Fibroblast of the conjunctiva (primary cell): Measurements from ENCODE around the gene TYW1B.
"Not testable (repeated sequence)": the region's sequence is repeated elsewhere in the genome, so short reads cannot be mapped to it uniquely, and the experiment has no call there.

ENCODE experiments used
- DNase-seq: peaks from one replicate; pipeline ENCODE4 v3.0.0-alpha.2; 2010; ENCODE audit warnings: low read depth

Gene TYW1B, protein sequence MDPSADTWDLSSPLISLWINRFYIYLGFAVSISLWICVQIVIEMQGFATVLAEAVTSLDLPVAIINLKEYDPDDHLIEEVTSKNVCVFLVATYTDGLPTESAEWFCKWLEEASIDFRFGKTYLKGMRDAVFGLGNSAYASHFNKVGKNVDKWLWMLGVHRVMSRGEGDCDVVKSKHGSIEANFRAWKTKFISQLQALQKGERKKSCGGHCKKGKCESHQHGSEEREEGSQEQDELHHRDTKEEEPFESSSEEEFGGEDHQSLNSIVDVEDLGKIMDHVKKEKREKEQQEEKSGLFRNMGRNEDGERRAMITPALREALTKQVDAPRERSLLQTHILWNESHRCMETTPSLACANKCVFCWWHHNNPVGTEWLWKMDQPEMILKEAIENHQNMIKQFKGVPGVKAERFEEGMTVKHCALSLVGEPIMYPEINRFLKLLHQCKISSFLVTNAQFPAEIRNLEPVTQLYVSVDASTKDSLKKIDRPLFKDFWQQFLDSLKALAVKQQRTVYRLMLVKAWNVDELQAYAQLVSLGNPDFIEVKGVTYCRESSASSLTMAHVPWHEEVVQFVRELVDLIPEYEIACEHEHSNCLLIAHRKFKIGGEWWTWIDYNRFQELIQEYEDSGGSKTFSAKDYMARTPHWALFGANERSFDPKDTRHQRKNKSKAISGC

DNA sequence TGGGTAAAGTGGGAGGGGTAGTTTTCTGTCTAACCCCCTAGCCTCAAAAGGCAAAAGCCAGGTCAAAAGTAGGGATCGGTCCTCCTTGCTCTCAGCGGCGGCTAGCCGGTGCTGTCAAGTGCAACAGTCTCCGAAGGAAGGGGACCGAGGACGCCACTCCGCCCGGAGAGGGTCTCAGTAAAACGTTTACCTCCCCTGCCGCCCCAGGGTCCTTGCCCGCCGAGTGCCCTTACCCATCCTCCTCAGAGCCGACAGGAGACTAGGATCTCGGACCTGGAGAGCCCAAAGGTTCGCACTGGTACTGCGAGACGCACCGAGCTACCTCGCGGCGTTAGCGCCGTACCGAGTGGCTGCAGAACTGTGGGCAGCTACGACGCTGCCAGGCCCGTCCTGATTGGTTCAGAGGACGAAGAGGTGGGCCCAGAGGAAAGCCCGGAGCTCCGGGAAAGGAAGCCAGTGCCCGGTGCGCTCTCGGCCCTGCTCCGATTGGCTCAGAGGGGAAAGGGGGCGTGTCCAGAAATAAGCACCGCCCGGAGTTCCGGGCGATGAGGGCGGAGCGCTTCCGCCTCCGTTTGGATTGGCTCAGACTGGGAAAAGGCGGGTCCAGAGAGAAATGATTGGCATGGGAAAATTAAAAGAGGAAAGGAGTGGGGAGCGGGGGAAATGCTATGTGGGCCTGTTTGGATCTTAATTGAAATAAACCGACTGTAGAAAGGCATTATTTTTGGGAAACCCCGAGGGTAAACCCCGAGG, at the start of gene TYW1B:
TYW1B (minus strand) TSS at position 362 of the 753 bp plus-strand sequence; CDS start at position 237, 125 bp downstream.
- peak; percentile 94 for DNase-seq

DNA sequence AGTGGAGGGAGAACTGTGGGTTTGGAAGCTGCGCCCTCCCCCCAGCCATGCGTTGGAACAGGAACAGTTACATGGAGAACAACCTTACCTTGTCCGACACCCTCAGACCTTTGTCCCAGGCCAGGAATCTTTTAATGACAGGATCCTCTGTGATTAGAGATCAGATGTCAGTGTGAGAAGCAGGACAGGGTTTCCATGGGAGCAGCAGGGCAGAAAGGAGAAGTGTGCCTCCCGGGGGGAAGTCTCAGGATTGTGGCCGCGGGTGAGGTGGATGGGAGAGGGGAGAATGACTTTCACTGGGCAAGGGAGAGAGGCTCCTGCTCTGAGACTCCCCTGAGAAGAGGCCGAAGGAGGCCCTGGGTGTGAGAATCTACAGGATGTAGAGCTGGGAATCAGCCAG, 39.6 kb upstream of the TYW1B start:
- DNase-seq: not testable (repeated sequence)

DNA sequence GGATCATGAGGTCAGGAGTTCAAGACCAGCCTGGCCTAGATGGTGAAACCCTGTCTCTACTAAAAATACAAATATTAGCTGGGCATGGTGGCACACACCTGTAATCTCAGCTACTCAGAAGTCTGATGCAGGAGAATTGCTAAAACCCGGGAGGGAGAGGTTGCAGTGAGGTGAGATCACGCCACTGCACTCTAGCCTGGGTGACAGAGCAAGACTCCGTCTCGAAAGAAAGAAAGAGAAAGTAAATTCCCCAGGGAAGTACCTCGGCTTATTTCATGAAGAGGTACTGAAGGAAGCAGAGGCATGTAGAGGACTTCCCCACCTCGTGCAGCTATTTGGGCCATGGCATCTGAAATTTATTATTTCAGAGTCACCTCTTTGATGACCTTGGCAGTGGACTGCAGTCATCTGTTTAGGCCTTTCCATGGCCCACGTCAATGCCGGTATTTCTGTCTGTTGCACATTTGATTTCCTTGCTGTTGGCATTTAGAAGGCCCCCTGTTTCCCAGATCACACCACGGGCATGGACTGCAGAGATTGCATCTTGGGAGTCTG, 30.9 kb upstream of the TYW1B start:
- not testable (repeated sequence) for DNase-seq

DNA sequence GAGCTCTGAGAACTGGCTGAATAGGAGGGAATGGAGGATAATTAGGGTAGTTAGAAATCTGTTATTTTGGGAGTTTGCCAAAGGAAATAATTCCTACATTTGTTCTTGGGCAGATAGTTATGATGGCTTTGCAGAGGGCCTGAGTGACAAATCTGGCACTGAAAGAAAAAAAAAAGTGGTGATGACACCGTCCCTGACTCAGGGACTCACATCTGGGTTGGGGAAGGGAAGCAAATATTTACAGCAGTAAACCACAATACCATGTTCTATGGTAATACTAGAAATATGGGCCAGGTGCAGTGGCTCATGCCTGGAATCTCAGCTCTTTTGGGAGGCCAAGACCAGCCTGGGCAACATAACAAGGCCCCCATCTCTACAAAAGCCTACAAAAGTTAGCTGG, 29.9 kb upstream of the TYW1B start:
- DNase-seq: not testable (repeated sequence)

DNA sequence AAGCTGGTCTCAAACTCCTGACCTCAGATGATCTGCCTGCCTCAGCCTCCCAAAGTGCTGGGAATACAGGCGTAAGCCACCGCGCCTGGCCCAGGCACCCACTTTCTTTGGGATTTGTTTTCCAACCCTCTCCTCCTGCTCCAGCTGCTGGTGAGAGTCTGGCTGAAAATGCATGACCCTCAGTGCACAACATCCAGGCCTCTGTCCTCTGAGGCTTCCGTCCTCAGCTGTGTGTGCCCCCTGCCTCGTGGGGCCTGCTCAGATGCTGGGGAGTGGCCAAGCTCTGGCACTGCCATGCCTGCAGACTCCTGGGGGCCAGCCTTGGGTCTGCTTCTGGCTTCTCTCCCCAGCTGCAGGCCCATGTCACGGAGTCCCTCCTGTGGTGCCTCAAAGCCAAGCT, 27.3 kb upstream of the TYW1B start:
- not testable (repeated sequence) for DNase-seq

DNA sequence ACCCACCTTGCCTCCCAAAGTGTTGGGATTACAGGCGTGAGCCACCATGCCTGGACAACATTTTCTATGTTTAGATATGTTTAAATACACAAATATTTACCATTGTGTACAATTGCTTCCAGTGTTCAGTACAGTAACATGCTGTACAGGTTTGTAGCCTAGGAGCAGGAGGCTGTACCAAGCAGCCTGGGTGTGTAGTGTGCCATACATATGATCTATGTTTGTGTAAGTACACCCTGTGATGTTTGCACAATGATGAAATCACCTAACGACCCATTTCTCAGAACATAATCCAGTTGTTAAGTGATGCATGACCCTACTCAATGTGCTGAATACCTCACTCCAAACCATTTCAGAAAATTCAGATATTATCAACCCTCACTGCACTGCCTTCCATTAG, 24.9 kb upstream of the TYW1B start:
- DNase-seq: not testable (repeated sequence)

DNA sequence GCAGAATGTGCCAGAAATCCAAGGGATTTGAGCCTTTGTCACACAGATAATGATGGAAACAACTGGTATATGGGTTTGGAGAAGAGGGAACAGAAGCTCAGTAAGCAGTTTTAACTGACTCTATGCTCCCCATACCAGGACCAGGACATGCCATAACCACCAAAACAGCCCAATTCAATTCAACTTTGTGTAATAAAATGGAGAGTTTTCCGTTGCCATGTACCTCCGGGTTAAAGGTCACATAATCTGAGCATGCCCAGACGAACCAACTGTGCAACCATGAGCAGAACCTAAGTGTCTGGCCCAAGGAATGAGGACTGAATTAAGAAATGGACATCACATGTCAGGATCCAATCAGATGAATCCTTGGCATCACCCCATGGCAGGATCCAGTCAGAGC, 22.7 kb upstream of the TYW1B start:
- not testable (repeated sequence) for DNase-seq

DNA sequence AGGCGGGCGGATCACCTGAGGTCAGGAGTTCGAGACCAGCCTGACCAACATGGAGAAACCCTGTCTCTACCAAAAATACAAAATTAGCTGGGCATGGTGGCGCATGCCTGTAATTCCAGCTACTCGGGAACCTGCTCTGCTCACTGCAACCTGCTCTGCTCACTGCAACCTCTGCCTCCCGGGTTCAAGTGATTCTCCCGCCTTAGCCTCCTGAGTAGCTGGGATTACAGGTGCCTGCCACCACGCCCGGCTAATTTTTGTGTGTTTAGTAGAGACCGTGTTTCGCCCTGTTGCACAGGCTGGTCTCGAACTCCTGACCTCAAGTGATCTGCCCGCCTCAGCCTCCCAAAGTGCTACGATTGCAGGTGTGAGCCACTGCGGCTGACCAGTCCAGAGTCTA, 16.1 kb upstream of the TYW1B start:
- DNase-seq: not testable (repeated sequence)

DNA sequence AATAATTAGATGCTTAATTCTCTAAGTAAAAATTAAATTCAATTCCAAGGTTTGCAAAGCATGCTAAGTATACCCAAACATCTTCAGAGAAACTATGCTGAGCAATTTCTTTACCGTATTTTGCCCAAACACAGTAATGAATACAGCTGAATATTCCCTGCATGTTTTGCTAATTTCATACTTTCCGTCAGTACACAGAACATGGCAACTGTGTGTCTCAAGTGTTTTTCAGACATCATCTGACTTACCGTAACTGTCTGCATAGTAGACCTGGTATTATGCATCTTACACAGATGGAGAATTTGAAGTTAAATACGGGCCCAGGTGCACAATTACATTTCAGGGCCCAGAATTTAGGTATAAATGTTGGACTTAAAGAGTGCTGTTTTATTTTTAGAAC, 15.2 kb upstream of the TYW1B start:
- DNase-seq: not testable (repeated sequence)

DNA sequence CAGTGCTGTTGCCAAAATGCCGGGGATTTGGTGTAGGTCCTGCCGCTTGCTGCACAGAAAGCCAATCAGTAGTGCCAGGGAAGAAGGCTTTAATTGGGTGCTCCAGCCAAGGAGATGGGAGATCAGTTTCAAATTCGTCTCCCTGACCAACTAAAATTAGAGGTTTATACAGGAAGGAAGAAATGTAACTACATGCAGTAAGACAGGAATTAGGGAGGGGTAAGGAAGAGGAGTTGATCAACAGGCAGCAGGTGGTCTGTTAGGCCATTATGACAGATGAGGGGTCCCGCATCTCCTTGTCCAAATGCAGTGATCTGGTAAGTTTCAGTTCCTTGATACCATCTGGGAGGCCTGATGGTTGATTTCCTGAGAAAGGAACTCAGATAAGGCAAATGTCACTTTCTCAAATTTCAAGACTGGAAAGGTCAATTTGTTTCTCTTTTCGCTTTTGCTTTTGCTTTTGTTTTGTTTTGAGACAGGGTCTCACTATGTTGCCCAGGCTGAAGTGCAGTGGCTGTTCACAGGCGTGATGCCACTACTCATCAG, 13.0 kb upstream of the TYW1B start:
- not testable (repeated sequence) for DNase-seq

DNA sequence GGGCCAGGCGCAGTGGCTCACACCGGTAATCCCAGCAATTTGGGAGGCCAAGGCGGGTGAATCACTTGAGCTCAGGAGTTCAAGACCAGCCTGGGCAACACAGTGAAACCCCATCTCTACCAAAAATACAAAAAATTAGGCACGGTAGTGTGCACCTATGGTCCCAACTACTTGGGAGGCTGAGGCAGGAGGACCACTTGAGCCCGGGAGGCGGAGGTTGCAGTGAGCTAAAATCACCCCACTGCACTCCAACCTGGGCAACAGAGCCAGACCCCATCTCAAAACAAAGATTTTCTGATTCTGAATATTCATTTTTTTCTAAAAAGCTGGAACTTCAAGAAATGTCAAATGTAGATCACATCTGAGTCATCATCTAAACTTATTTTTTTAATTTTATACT, 10.3 kb upstream of the TYW1B start:
- DNase-seq: not testable (repeated sequence)

DNA sequence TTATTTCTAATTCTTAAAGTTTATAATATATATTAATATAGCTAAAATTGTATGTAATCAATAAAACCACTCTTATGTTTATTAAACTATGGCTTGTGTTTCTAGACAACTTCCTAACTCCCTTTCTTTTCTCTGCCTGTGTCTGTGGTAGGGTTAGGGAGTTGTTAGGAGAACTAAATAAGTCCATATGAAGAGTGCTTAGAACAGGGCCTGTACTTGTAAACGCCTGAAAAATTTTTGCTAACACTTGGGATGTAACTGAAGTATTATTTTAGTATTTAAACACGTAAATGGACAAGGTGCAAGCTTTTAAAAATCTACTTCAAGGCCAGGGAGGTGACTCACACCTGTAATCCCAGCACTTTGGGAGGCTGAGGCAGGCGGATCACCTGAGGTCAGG, 9.3 kb upstream of the TYW1B start:
- not testable (repeated sequence) for DNase-seq

DNA sequence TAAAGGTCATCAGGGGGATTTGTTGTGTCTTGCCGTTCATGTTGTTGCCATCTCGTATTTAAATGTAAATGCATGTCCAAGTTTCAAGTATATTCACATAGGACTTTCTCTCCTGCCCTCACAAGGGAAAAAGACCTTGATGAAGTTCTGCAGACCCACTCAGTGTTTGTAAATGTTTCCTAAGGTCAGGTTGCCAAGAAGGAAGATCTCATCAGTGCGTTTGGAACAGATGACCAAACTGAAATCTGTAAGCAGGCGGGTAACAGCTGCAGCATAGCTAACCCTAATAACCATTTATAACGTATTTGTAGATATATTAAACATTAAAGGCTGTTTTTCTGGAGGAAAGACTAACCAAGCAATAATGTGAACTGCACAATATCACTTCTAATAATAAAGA, 2.6 kb upstream of the TYW1B start:
- not testable (repeated sequence) for DNase-seq

DNA sequence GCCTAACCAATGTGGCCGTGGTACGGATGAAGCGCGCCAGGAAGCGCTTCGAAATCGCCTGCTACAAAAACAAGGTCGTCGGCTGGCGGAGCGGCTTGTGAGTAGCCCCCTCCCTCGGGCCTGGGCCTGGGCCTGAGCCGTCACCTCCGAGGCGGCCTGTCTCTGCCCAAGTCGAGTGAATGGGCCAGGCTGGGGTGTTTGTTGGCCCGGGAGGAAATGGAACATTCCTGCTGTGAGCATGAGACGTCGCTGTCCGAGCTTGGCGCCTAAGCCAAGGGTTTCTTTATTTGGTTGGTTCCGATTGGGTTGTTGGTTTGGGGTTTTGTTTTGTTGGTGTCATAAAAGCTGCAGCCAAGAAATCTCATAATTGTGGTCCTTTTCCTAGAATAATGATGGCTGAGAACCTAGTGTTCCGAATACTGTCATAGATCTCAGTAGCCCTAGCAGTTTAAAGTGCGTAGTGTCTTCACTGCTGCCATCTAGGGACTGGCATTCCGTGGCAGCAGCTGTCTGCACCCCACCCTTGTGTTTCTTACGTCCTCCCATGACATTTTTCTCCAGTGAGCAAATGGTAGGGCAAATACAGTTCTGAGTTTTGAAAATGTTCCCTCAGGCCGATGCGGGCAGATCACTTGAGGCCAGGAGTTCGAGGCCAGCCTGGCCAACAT, 1.8 kb upstream of the TYW1B start:
- peak; percentile 74 for DNase-seq

DNA sequence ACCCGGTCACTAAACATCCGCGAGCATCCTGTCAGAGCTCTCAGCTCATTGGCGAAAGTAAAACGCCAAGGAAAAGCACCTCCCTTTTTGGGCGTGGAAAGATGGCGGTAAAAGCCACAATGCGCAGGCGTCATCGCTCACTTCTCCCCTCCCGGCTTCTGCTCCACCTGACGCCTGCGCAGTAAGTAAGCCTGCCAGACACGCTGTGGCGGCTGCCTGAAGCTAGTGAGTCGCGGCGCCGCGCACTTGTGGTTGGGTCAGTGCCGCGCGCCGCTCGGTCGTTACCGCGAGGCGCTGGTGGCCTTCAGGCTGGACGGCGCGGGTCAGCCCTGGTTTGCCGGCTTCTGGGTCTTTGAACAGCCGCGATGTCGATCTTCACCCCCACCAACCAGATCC, 1.3 kb upstream of the TYW1B start:
- peak; percentile 98 for DNase-seq

DNA sequence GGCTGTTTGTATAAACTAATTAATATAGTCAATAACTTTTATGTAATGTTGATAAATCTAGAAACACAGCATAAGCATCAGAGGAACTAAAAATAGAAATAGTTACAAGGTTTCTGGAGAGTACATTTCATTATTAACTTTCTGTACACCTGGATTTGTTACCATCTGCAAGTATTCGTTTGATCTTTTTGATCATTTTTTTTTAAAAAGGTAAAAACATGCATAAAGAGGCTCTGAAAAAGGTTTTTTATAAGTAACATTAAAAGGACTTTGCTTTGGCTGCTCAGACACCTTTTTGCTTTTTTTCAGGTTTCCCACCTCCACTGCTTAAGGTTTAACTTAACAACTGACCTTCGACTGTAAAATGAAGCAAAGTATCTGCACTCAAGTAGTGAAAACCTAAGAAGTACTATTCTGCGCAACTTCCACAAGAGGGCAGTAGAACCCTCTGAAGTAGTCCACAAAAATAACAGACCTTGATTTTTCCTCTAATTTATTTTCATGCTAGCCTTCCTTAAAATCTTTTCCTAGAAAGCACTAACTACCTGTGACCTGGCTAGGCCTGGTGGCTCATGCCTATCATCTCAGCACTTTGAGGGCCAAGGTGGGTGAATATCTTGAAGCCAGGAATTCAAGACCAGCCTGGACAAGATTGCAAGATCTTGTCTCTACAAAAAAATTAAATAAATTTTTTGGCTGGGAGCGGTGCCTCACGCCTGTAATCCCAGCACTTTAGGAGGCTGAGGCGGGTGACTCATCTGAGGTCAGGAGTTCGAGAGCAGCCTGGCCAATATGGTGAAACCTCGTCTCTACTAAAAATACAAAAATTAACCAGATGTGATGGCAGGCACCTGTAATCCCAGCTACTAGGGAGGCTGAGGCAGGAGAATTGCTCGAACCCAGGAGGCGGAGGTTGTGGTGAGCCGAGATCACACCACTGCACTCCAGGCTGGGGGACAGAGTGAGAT, 4.0 kb downstream of the TYW1B start:
- DNase-seq: peak; percentile 23

DNA sequence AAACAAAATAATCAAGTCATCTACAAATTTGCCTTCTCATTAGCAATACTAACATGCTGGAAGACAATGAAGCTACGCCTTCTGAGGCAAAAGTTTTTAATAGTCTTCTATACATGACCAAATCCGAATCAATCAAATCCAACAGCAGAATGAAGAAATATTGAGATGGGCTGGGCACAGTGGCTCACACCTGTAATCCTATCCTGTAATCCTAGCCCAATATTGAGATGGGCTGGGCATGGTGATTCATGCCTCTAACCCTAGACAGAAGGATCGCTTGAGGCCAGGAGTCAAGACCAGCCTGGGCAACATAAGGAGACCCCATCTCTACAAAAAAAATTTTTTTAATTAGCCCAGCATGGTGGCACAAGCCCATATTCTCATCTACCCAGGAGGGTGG, 5.5 kb downstream of the TYW1B start:
- not testable (repeated sequence) for DNase-seq

DNA sequence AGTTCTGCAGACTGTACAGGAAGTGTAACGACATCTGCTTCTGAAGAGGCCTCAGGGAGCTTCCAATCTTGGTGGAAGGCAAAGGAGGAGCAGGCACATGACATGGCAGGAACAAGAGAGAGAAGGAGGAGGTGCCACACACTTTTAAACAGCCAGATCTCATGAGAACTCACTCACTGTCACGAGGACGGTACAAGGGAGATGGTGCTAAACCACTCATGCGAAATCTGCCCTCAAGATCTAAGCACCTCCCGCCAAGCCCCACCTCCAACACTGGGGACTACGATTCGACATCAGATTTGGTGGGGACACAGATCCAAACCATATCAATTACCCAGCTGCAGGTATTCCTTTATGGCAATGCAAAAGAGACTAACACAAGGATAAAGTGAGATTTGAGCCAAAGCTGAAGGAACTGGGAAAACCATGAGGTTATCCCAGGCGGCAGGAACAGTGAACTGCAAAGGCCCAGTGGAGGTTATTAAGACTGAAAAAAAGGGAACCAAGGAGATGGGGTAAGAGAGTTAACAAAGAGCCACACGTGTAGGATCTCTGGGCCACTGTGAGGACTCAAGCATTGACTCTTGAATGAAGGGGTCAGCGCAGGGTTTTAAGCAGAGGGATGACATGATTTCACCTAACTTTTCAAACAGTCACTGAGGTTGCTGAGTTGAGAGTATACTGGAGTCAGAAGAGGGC, 9.2 kb downstream of the TYW1B start:
- not testable (repeated sequence) for DNase-seq

DNA sequence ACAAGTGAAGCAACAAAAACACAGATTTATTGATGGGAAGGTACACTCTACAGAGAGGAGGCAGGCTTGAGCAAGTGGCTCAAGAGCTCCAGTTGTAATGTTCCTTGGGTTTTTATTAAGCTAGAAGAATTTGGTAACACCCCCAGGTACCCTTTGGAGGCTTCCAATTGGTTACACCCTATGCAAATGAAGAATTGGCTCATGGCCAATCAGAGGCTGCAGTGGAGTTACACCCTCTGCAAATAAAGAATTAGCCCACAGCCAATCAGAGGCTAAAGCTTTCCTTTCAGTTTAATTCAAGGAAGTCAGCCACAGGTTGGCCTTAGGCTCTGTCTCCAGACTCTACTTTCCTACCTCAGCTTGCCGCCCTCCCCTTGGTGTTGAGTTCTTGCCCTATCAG, 10.3 kb downstream of the TYW1B start:
- not testable (repeated sequence) for DNase-seq
